HG03139 (cell line): ENCODE data around the gene SLC6A13.
"Not testable (repeated sequence)": the region's sequence is repeated elsewhere in the genome, so short reads cannot be mapped to it uniquely, and the experiment has no call there.

Experiments
- ATAC-seq: cut with Tn5 transposase; IDR thresholded peaks from one replicate; pipeline ENCODE4 v1.9.1; 2021; ENCODE audit not compliant: unreplicated experiment

Gene SLC6A13

GRCh38 chr12:217029-217428 lies 45.6 kb downstream of the SLC6A13 start:
- not testable (repeated sequence) for ATAC-seq

DNA sequence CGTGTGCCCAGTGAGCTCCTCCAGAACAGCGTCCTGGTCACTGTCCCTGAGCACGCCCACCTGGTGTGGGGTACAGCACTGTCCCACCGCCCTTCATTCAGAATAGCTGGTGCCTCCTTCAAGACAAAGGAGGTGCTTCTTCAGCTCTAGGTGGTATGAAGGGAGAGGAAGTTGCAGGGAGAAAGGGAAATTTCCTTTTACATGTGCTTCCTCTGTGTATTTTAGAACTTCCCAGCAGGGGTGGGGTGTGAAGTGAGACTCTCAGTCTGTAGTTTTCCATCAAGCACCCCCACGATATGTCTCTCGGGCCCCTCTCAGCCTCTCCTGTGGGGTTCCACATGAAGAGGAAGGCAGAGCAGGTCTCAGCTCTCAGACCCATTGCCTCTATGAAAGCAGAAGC lies 47.5 kb downstream of the SLC6A13 start:
- no peak for ATAC-seq

DNA sequence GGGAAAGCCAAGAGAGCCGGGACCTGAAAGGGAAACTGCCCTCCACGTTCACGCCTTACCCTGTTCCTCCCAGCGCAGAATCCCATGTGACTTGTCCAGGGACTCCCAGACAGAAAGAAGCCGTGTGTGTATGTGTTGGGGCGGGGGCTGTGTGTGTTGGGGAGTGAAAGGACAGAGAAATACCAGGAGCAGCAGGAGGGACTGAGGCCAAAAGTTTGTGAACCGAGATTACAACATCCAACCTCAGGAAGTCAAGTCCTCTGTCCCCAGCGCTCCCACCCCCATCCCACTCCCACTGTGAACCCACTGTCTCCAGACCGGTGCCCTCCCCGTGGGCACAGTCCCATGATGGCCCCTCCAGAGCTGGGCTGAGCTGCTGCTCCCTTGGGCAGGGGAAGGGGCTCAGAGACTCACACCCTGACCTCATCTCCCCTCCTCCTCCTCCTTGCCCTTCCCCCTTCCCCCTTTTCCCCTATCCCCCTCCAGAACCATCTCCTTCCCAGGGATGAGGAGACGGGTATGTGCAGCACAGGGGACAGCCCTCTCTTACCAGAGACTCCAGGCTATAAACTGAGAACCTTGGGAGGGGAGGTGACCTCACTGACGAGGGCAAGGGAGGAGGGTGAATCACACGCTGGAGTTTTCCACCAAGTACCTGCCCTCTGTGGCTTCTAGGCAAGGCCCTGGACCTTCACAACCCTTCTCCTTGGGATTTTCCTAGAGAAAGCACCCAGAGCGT lies 48.5 kb downstream of the SLC6A13 start, which contains the start of gene SLC6A12:
Gene SLC6A12, minus strand, starts transcription at position 155 of the 739 bp plus-strand sequence. CDS start 4,171 bp downstream, outside the sequence.
- no peak for ATAC-seq

- no peak for ATAC-seq
Measured at GRCh38 chr12:213527-213932, 49.1 kb downstream of the SLC6A13 start.

- ATAC-seq, result no peak
Measured at GRCh38 chr12:212715-213526, 49.7 kb downstream of the SLC6A13 start.

DNA sequence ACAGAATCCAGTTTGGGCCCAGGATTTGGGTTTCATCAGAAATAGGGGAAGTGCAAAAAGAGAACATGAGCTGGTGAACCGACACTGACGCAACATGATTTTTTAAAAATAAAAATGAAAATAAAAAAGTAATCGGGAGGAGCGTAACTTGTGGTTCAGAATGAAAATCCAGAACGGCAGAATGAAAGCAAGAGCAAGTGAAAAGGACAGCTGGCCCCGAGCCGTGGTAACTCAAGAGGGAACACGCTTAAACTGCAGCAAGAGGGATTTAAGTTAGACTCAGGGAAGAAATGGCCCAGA lies 50.3 kb downstream of the SLC6A13 start:
- no peak for ATAC-seq

- ATAC-seq, result no peak
Measured at GRCh38 chr12:211639-212414, 50.8 kb downstream of the SLC6A13 start.

DNA sequence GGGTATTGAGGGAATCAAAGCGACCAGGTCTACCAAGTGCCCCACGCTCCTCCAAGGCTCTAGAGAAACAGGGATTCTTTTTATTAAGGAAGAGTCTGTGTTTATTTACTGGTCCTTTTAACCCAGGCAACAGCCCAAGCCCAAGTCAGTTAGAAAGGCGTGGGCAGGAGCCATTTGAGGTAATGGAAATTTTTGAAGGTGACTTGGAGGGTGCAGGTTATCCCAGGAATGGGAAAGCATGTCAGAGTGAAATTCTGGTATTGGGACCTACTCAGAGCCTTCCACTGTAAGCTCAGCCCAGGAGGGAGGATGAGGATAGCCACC lies 51.5 kb downstream of the SLC6A13 start:
- ATAC-seq, result no peak

GRCh38 chr12:210277-211141 lies 52.1 kb downstream of the SLC6A13 start:
- ATAC-seq, result no peak

DNA sequence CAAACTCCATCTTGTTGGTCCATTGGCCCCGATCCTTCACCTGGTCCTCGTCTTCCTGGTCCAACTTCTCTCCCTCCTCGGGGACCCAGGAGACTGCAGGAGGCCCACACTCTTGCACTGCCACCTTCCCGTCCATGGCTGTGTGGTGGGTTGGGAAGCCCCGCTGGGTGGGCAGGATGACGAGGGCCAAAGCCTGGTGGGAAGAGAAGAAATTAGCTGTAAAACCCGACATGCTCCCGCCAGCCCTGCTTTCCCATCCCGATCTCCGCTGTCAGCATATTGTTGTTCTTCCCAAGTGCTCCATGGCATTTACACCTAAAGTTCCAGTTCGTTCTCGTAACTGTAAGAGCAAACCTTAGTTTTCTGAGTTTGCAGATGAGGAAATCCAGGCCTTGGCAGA lies 52.8 kb downstream of the SLC6A13 start:
- no peak for ATAC-seq

DNA sequence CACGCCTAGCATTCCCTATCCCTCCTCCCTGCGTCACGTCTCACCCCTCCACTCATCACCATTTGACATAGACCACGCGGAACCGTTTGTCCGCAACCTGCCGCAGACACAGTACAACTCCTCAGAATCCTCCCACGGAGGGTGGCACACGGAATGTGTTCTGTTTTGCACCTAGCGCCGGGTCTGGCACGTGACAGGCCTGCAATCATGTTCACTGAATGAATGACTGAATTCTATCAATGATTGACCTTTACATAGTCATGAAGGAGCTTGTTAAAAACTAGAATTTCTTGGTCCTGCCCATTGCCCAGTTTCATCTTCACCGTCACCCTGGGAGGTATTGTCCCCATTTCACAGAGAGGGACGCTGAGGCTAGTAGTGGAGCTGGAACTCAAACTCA lies 53.4 kb downstream of the SLC6A13 start:
- no peak for ATAC-seq

GRCh38 chr12:208813-209212 lies 53.8 kb downstream of the SLC6A13 start:
- no peak for ATAC-seq

DNA sequence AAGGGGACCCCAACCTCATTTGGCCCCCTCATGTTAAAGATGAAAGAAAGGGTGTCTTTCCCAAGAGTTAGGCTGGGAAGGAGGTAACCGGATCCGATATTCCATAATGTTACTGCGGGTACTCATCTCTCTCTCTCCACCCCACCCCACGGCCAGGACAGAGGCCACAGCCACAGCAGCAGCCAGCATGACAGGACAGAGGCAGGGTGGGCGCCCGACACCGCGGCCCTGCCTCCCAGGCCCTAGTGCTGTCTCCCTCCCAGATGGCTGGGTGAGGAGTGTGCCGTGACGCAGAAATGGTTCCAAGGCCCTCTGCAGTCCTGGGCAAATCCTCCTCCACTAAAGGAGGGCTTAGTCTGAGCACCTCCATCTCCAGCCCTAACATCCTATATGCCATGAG lies 54.8 kb downstream of the SLC6A13 start:
- ATAC-seq, result no peak

- no peak for ATAC-seq
Measured at GRCh38 chr12:206746-207440, 55.7 kb downstream of the SLC6A13 start.

GRCh38 chr12:205026-205425 lies 57.6 kb downstream of the SLC6A13 start:
- ATAC-seq, result no peak

- no peak for ATAC-seq
Measured at GRCh38 chr12:204261-204678, 58.4 kb downstream of the SLC6A13 start.

GRCh38 chr12:203462-204260 lies 59.0 kb downstream of the SLC6A13 start:
- ATAC-seq, result no peak

DNA sequence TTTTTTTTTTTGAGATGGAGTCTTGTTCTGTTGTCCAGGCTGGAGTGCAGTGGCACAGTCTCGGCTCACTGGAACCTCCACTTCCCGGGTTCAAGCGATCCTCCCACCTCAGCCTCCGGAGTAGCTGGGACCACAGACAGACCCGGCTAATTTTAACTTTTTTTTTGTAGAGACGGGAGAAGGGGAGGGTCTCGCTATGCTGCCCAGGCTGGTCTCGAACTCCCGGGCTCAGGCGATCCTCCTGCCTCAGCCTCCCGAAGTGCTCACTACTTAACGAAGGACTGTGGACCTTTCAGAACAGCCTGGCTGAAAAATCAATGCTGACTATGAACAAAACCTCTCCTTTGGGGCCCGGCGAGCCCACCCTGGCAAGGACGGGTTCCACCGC lies 59.6 kb downstream of the SLC6A13 start:
- no peak for ATAC-seq

DNA sequence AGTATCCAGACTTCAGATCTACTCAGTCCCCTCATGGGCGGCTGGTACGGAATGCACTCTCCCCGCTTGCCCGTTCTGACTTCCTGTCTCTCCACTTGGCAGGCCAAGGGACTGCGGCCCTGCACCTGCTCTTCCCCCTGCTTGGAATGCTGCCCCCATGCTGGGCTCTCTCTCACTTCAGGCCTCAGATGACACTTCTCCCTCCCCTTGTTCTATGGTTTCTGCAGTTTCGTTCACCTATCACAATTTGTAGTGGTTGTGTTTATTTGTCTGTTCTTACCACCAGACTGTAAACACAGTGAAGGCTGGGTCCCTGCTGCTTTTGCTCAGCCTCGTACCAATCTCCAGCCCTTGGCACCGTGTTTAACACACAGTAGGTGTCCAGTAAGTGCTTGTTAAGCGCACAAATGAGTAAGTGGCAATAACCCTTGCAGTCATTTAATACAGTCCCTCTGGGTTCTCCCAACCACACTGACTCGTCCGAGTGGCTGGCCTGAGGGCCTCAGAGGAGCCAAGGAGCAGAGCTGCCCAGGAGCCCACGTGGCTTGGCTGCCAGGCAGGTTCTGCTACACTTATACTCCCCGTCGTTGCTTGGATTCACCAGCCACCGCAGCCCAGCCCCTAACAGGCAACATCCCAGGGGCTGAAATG lies 60.4 kb downstream of the SLC6A13 start:
- ATAC-seq, result no peak
